Measurements from ENCODE around the gene HYLS1. TPM values are rescaled to one million over a fixed set of nuclear protein-coding genes. Genes with fewer than 3 reads are reported as not detected.

The HYLS1 gene
- total RNA-seq, 1 experiment from 2014 or later: 8.6 TPM

- peak overlapping the region; percentile 91 to 97 for H3K4me3 Mint-ChIP-seq
- DNase-seq: no peak
- peaks cover 10 to 16% of the 10 kb centered on the region in 2 experiments for H3K4me1 Mint-ChIP-seq
- Histone ChIP-seq H3K27me3 (ENCODE audit: insufficient read depth, low read length) (peaks cover 9% of the 10 kb centered on the region; the same call in 1 of the 2 replicates), H2AK5ac (ENCODE audit: insufficient read length, low read length) (no peak overlapping the region), H3K4ac (ENCODE audit: low read depth, low read length) (no peak overlapping the region), H2BK15ac (ENCODE audit: low read depth, low read length) (no peak overlapping the region), H3K79me2 (ENCODE audit: insufficient read depth, low read length) (peaks cover 2% of the 10 kb centered on the region; the same call in 1 of the 2 replicates), H3K14ac (ENCODE audit: insufficient read depth, low read length) (no peak overlapping the region), H3K9me3 (ENCODE audit: control insufficient read depth, low read depth, low read length) (no peaks in the 10 kb centered on the region), H4K8ac (replicated peaks; ENCODE audit: insufficient read length, low read depth, low read length) (no peak overlapping the region), H4K5ac (ENCODE audit: insufficient read length, low read depth, low read length) (no peak overlapping the region), H2BK120ac (ENCODE audit: low read depth, low read length, poor library complexity, severe bottlenecking) (no peak overlapping the region), H2AFZ (ENCODE audit: low read length) (no peak overlapping the region), H4K91ac (ENCODE audit: insufficient read length, low read depth, low read length) (no peak overlapping the region), H3T11ph (ENCODE audit: low read length) (no peak overlapping the region), H3K18ac (ENCODE audit: insufficient read length, low read depth, low read length) (no peak overlapping the region), H3K56ac (ENCODE audit: insufficient read length, low read depth, low read length) (no peak overlapping the region), H3K4me1 (ENCODE audit: insufficient read depth, low read length) (no peaks in the 10 kb centered on the region; the same call in none of the 2 replicates), H3K27ac (ENCODE audit: insufficient read length, low read depth, low read length) (no peak overlapping the region), H3K4me2 (ENCODE audit: insufficient read depth, insufficient read length, low read length) (peak overlapping the region; percentile 79), H3K23me2 (ENCODE audit: insufficient read length, low read depth, low read length, poor library complexity, severe bottlenecking) (peaks cover 11% of the 10 kb centered on the region), H2BK20ac (ENCODE audit: low read depth, low read length, poor library complexity, severe bottlenecking) (no peak overlapping the region), H3K79me1 (ENCODE audit: insufficient read depth, low read depth, low read length, poor library complexity, severe bottlenecking) (no peaks in the 10 kb centered on the region), H4K20me1 (ENCODE audit: control insufficient read depth, insufficient read depth, insufficient read length) (no peaks in the 10 kb centered on the region), H2BK12ac (ENCODE audit: insufficient read length, low read depth, low read length) (no peak overlapping the region), H2BK5ac (ENCODE audit: insufficient read length, low read length) (no peak overlapping the region), H3K9ac (ENCODE audit: extremely low read depth, insufficient read length, low read length) (peak overlapping the region; percentile 58), H3K23ac (ENCODE audit: insufficient read length, low read depth, low read length) (no peak overlapping the region)
- H3K9me3 Mint-ChIP-seq: peaks cover 0 to 6% of the 10 kb centered on the region in 2 experiments; a peak in 1 of 5 replicates
- WGBS (ENCODE audit: extremely low coverage, insufficient read length, low lambda C conversion rate): no CpG with 5 or more reads among the region's 20 CpGs
- peaks cover 33% of the 10 kb centered on the region for H3K27me3 Mint-ChIP-seq (ENCODE audit: low read depth)
- H3K36me3 Mint-ChIP-seq (ENCODE audit: insufficient read depth in 1 of 3, low read depth in 3 of 3): peaks cover 12 to 32% (median 22%) of the 10 kb centered on the region in 3 experiments
- TF ChIP-seq CTCF (conservative IDR thresholded peaks at IDR 0.05): no peak
- peak overlapping the region in 2 of 3 experiments; percentile 71 to 88; a peak in 2 of 7 replicates for H3K27ac Mint-ChIP-seq
These were observed 14.9 kb downstream of the HYLS1 start for GRCh38 chr11:125902277-125902926.

All from H9 (cell line).